IMR-90 (cell line): ENCODE measurements around the gene TPP2.

Experiments
- BHLHE40 ChIP-seq: fragments of 150-350 bp; IDR thresholded peaks from 2 replicates; pipeline ENCODE4 v1.6.1; 2016; ENCODE audit warnings: mild to moderate bottlenecking, low read depth, low read length
- CEBPB ChIP-seq: IDR thresholded peaks from 2 replicates; pipeline ENCODE4 v1.6.1; 2012; ENCODE audit warnings: low read depth, low read length, improper control_type of control experiment
- CTCF ChIP-seq: conservative IDR thresholded peaks from 2 replicates; pipeline ENCODE4 v1.5.1; 2012; ENCODE audit warnings: mild to moderate bottlenecking, low read depth, low read length, improper control_type of control experiment
- MXI1 ChIP-seq: IDR thresholded peaks from 2 replicates; pipeline ENCODE4 v1.6.1; 2012; ENCODE audit warnings: low read depth, mild to moderate bottlenecking, low read length, moderate library complexity, borderline replicate concordance
- NFE2L2 ChIP-seq: fragments of 150-350 bp; IDR thresholded peaks from 2 replicates; pipeline ENCODE4 v1.6.1; 2016; ENCODE audit warnings: low read depth, mild to moderate bottlenecking, low read length
- POLR2A ChIP-seq: IDR thresholded peaks from 2 replicates; pipeline ENCODE4 v1.6.1; 2012; ENCODE audit warnings: mild to moderate bottlenecking, low read depth, low read length
- RFX5 ChIP-seq: IDR thresholded peaks from 2 replicates; pipeline ENCODE4 v1.8.0; 2012; ENCODE audit warnings: low read depth, mild to moderate bottlenecking, low read length, moderate library complexity
- SMC3 ChIP-seq: fragments of 150-350 bp; IDR thresholded peaks from 2 replicates; pipeline ENCODE4 v1.6.1; 2016; ENCODE audit warnings: low read depth, mild to moderate bottlenecking, antibody characterized with exemption, low read length, moderate library complexity

DNA sequence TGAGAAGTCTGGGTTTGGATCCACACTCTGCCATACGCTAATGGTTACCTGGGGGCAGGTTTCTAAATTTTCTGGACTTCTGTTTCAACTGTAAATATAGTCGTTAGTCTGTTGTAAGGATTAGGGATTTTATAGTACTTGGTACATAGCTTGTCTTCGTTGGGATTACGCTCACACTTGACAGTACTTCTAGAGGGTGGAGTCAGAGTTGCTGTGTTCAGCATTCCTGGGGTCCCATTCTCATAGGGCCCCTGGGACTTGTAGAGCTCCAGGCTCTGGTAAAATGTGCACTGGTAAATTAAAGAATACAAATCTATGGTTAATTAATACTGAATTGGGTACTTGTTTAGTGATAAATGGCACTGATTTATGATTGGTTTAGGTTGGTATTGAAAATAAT lies 45.2 kb downstream of the TPP2 start:
- TF ChIP-seq SMC3 (no peak), CTCF (no peak), NFE2L2 (no peak), RFX5 (no peak), MXI1 (no peak), BHLHE40 (no peak), CEBPB (no peak), POLR2A (no peak)
